GM21723 (cell line): ENCODE results near the gene RPTOR.
A peak's percentile ranks its signal among the peaks of the same experiment; 100 is the strongest.
"Not testable (repeated sequence)": the region's sequence is repeated elsewhere in the genome, so short reads cannot be mapped to it uniquely, and the experiment has no call there.

Experiments
- ATAC-seq: cut with Tn5 transposase; IDR thresholded peaks from one replicate; pipeline ENCODE4 v1.9.1; 2021; ENCODE audit warnings: mild to moderate bottlenecking, moderate library complexity; ENCODE audit not compliant: unreplicated experiment

The RPTOR gene, protein sequence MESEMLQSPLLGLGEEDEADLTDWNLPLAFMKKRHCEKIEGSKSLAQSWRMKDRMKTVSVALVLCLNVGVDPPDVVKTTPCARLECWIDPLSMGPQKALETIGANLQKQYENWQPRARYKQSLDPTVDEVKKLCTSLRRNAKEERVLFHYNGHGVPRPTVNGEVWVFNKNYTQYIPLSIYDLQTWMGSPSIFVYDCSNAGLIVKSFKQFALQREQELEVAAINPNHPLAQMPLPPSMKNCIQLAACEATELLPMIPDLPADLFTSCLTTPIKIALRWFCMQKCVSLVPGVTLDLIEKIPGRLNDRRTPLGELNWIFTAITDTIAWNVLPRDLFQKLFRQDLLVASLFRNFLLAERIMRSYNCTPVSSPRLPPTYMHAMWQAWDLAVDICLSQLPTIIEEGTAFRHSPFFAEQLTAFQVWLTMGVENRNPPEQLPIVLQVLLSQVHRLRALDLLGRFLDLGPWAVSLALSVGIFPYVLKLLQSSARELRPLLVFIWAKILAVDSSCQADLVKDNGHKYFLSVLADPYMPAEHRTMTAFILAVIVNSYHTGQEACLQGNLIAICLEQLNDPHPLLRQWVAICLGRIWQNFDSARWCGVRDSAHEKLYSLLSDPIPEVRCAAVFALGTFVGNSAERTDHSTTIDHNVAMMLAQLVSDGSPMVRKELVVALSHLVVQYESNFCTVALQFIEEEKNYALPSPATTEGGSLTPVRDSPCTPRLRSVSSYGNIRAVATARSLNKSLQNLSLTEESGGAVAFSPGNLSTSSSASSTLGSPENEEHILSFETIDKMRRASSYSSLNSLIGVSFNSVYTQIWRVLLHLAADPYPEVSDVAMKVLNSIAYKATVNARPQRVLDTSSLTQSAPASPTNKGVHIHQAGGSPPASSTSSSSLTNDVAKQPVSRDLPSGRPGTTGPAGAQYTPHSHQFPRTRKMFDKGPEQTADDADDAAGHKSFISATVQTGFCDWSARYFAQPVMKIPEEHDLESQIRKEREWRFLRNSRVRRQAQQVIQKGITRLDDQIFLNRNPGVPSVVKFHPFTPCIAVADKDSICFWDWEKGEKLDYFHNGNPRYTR (N-terminal part only)

GRCh38 chr17:80544655-80545498 lies at the start of gene RPTOR:
RPTOR (plus strand) TSS chr17:80544838; CDS start chr17:80545630, 792 bp downstream.
- ATAC-seq, result peak; percentile 75

DNA sequence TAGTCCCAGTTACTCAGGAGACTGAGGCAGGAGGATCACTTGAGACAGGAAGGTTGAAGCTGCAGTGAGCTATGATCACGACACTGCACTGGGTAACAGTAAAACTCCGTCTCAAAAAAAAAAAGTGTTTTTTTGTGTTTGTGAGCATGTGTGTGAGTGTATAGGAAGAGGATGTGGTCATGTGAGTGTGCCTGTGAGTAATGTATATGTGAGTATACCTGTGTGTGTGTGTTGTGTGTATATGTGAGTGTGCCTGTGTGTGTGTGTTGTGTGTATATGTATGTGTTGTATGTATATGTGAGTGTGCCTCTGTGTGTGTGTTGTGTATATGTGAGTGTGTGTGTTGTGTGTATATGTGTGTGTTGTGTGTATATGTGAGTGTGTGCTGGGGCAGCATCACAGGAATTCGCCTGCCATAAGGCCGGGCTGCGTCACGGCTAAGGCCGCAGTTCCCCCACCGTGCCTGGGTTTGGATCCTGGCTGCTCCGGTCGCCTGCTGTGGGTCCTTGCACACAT lies 46.9 kb upstream of the RPTOR start:
- no peak for ATAC-seq

DNA sequence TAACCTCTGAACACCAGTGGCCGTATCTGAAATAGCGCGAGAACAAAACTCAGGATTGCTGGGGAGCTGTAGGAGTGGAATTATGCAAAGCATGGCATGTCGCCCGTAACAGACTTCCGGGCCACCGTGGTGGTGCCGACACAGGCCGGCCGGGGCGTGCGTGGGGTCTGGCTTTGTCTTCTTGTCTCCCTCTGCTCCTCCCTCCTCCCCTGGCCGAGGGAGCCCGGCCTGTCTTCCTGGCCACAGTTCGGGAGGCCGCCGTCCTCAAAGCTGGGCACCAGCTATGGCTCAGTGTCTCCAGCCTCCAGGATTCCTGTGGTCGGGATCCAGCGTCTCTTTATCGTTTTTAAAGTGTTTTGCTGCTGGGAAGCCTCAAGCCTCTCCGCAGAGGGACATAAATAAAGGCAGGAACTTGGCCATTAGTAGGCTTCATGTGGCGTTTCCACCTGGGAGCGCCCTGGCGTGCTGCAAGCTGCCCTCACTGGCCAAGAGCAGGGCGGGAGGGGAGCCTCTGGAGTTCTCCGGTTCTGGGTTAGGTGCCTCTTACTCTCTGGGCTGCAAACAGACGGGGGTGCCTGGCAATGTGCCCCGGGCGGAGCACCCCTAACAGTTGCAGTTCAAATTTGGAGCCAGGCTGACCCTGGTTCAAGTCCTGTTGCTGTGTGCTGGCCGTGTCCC lies 46.3 kb upstream of the RPTOR start:
- no peak for ATAC-seq

DNA sequence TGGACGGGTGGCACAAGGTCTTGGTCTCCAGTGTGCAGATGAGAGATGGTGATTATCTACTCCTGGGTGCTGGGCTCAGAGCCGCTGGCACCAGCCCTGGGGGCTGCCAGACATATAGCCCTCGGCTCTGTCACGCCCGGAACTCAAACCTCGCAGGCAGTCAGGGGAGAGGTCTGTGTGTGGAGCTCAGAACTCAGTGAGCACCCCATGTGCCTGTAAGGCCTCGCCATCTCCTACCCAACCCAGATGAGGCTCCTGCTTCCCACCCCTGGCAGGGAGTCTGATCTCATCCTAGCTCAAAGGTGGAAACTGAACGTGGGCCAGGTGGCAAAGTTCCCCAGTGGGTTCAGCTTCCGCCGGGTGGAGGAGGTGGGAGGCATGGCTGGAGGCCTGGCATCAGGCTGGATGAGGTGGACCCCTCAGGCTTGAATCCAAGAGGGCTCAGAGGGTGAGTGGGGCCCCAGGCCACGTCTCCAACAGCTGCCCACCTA lies 45.7 kb upstream of the RPTOR start:
- ATAC-seq, result no peak

DNA sequence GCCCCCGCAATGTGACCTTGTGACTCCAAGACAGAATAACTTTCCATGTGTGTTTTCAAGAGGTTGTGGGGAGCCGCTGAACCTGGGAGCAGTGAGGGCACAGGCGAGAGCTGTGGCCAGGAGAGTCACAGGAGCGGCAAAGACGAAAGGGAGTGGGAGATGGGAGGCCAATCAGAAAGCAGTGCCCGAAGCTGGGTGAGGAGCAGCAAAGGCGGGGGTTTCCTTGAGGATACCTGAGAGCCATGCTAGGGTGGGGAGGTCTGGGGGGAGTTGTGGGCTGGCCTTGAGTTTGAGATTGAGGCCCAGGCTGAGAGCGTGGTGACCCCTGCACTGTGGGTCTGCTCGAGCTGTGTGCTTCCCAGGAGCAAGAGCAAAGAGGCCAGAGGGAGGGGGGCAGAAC lies 45.1 kb upstream of the RPTOR start:
- no peak for ATAC-seq

DNA sequence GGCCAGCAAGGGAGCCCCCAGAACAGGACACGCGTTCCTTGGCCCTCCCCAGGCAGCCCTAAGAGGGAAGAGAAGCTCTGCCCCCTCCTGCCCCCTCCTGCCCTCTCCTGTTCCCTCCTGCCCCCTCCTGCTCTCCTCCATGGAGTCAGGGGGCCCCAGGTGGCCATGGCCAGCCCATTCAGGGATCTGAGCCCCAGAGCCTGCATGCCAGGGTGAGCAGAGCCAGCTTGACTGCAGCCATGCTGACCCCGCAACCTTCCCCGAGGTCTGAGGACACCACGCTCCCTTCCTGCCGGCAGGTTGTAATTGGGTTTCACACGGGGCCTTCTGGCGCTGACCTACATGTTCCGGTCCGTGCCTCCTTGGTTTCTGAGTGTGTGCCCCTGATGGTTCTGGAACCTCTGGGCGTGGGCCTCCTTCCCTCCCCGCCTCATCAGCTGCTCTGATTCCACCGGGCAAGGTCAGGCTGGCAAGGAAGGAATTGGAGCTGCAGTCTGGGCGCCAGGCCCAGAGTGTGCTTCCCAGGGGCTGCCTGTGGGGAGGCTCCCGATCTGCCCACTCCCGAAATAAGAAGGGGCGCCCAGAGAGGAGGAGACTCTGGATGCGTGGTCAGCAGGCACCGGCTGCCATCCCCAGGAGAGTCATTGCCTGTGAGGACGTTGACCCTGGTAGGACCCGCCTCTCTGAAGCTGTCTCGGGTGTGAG lies 44.5 kb upstream of the RPTOR start:
- no peak for ATAC-seq

DNA sequence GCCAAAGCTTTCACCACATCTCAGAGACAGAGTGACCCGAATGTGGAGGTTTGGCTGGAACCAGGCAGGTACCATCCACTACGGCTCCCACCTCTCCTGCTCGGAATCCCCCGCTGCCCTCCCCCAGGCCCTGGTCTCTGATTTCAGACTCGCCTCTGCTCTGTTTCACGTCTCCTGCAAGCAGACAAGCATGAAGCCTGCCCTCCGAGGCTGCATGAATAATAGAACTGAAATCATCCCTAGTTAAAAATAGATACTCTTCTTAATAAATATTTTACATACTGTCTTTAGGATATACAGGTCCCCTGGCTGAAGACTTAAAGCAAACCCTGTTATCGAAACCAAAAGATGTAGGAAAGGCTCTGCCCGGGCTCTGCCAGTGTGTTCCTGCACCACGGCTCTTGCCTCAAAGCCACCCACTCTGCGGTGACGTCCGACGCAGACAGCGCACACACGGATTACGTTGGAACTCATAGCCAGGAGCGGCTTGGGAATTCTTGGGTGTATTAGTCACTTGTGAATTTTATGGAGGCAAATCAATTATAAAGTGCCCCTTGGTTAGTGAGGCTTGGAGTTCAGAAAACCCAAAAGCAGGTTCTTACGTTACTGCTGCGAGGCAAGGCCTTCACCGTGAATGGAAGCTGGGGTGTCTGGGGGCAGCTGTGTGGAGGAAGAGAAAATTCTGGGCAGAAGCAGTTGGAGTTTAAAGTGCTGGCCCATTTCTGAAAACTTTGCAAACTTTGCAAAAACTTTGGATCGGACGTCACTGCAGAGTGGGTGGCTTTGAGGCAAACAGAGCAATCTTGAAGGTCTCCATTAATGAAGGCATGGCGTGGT lies 42.7 kb upstream of the RPTOR start:
- ATAC-seq, result no peak

DNA sequence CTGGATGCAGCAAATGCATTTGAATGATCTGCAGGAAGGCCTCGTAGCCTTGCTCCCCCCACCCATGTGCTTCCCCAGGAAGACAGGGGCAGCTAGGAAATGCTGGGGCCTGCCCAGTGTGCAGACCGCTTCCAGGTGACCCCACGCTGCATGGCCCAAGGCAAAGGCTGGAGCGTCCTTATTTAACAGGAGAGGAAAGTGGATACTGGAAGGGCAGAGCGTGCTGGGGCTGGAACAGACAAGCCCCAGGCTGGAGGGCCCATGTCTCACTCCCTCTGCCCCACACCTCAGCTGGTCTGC lies 42.1 kb upstream of the RPTOR start:
- ATAC-seq, result no peak

DNA sequence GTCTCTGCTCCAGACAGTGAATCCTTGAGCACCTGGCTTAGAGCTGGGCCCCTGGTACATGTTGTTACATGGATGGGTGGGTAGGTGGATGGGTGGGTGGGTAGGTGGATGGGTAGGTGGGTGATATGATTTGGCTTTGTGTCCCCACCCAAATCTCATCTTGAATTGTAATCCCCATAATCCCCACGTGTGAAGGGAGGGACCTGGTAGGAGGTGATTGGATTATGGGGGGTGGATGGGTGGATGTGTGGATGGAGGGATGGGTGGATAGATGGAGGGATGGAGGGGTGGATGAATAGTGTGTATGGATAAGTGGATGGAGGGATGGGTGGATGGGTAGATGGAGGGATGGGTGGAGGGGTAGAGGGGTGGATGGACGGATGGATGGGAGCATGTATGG lies 41.6 kb upstream of the RPTOR start:
- ATAC-seq, result no peak

DNA sequence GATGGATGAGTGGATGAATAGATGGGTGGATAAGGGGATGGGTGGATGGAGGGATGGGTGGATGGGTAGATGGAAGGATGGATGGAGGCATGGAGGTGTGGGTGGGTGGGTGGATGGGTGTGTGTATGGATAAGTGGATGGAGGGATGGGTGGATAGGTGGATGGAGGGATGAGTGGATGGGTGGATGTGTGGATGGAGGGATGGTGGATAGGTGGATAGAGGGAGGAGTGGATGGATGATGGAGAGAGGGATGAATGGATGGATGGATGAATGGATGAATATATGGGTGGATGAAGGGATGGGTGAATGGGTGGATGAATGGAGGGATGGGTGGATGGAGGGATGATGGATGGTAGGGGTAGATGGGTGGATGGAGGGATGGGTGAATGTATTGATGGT lies 40.7 kb upstream of the RPTOR start:
- ATAC-seq, result no peak

DNA sequence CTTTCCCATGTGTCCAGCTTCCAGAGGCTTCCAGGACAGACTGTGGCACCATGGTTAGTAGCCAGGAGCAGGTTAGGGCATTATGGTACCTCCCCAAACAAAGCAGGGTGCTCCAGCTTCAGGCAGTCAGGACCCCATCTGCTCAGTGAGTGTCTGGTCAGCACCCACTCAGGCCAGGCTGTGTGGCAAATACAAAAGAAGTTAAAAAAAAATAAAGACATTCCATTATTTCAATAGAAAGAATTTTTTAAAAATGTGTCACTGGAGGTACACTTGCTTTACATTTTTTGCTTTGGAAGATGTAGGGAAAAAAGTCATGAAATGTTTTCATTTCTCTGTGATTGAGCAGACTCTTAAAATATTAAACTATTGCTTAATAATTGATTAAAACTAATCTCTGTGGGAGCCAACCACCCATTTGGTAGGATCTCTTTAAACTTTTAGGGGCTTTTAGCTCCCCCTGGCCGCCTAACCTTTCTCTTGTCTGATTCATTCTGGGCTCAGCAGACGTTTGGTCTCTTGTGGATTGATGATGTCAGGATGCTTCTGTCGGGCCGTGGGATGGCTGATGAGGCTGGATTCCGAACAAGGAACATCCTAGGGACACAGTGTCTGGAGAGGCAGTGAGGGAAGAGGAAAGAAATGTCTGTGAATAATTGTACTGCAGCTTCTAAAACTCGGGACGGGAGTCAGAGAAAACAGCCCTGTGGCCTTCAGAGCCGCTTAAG lies 39.8 kb upstream of the RPTOR start:
- no peak for ATAC-seq

DNA sequence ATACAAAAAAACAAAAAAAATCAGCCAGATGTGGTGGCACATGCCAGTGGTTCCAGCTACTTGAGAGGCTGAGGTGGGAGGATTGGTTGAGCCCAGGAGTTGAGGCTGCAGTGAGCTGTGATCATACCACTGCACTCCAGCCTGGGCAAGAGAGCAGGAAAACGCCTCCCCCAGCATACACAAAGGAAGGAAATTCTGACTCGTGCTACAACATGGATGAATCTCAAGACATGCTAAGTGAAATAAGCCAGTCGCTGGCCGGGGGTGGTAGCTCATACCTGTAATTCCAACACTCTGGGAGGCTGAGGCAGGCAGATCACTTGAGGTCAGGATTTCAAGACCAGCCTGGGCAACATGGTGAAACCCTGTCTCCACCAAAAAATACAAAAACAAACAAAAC lies 37.5 kb upstream of the RPTOR start:
- ATAC-seq, result not testable (repeated sequence)

- ATAC-seq, result no peak
Observed at GRCh38 chr17:80507965-80508364, 36.7 kb upstream of the RPTOR start.

DNA sequence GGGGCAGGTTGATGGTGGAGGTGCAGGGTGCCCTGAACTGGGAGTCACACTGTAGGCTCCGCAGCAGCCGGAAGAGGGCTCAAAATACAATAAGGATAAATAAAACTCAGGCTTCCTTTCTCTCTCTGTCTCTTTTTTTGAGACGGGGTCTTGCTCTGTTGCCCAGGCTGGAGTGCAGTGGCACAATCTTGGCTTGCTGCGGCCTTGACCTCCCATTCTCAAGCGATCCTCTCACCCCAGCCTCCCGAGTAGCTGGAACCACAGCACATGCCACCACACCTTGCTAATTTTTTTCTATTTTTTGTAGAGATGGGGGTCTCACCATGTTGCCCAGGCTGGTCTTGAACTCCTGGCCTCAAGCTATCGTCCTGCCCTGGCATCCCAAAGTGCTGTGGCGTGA lies 35.3 kb upstream of the RPTOR start:
- no peak for ATAC-seq

DNA sequence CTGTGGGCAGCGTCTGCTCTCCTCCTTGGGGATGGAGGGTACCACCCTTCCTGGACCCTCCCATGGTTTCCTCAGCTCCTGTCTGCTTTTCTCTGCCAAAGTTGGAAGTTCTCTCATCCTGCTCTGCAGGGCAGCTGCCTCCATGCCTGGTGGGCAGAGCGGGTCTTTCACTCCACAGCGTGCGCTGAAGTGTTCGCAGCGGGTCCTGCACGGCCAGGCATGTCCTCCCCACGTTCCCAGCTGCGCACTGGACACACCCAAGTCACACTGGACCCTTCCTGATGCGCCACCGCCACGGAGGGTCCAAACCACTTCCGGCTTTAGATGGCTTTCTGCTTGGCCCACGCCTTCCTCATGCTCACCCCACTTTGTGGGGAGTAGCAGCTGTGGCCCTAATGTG lies 34.5 kb upstream of the RPTOR start:
- ATAC-seq, result no peak

DNA sequence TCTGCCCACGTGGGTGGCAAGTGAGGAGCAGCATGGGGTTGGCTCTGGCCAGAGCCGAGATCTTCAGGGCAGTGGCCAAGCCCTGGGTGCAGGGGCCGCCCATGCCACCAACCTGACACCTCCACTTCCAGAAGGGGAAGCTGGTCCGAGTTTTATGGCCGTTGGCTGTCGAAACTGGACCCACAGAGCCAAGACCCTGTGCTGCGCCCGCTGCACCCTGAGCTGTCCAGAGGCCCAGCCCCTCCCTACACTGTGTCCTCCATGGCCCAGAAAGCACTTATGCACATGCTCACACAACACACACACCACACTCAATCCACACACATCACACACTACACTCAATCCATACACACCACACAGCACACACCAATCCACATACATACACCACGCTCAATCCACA lies 33.9 kb upstream of the RPTOR start:
- ATAC-seq, result no peak

DNA sequence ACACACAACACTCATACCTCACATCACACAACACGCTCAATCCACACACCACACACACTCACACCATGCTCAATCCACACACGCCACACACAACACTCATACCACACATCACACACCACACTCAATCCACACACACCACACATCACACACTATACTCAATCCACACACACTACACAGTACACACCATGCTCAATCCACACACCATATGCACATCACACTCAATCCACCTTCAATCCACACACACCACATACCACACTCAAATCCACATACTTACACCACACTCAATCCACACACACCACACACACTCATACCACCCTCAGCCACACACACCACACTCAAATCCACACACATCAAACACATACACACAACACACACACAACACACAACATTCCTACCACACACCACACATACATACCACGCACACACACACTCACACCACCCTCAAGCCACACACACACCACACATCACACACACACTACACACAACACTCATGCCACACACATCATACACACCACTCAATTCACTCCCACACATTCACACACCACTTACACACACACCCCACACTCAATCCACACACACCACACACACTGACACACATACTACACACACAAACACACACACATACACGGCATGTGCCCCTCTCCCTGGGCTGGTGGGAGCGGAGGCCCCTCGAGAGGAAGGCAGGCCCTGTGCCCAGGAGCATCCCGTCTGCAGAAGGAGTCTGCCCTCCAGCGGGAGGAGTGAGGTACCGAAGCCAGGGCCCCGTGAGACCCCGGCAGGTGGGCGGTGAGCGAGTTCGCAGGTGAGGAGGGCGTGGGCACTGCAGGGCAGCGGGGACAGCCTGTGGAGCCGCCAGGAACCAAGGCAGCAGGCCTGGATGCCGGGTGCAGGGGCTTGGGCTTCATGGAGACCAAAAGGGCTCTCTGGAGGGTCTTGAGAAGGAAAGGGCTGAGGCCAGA lies 33.1 kb upstream of the RPTOR start:
- ATAC-seq, result no peak
